D341Med (cell line): Measurements from ENCODE around the gene POLQ.
A peak's percentile ranks its signal among the peaks of the same experiment; 100 is the strongest.
"Not testable (repeated sequence)": the region's sequence is repeated elsewhere in the genome, so short reads cannot be mapped to it uniquely, and the experiment has no call there.

ENCODE experiments used
- DNase-seq: peaks from one replicate; pipeline ENCODE4 v3.0.0; 2012; ENCODE audit warnings: low spot score

The POLQ gene

GRCh38 chr3:121508389-121508788, 37.4 kb downstream of the POLQ start:
- DNase-seq: no peak

- no peak for DNase-seq
These were observed 40.5 kb downstream of the POLQ start for GRCh38 chr3:121505256-121505655.

GRCh38 chr3:121504618-121505017, 41.2 kb downstream of the POLQ start:
- DNase-seq: no peak

GRCh38 chr3:121496786-121497185, 49.0 kb downstream of the POLQ start:
- no peak for DNase-seq

- DNase-seq: peak; percentile 25
These were observed 52.4 kb downstream of the POLQ start for GRCh38 chr3:121493431-121493830.

GRCh38 chr3:121491683-121492320, 54.0 kb downstream of the POLQ start:
- no peak for DNase-seq

GRCh38 chr3:121490161-121490560, 55.6 kb downstream of the POLQ start:
- no peak for DNase-seq

GRCh38 chr3:121488628-121489027, 57.2 kb downstream of the POLQ start:
- no peak for DNase-seq

GRCh38 chr3:121483290-121483689, 62.5 kb downstream of the POLQ start:
- no peak for DNase-seq

- DNase-seq: no peak
These were observed 63.1 kb downstream of the POLQ start for GRCh38 chr3:121482660-121483059.

GRCh38 chr3:121481106-121481880, 64.5 kb downstream of the POLQ start:
- no peak for DNase-seq

GRCh38 chr3:121477589-121477988, 68.2 kb downstream of the POLQ start:
- DNase-seq: no peak

- DNase-seq: no peak
These were observed 72.8 kb downstream of the POLQ start for GRCh38 chr3:121473001-121473400.

- DNase-seq: no peak
These were observed 78.7 kb downstream of the POLQ start for GRCh38 chr3:121467085-121467484.

- no peak for DNase-seq
These were observed 82.0 kb downstream of the POLQ start for GRCh38 chr3:121463745-121464144.

- DNase-seq: no peak
These were observed 83.2 kb downstream of the POLQ start for GRCh38 chr3:121462565-121462964.

- DNase-seq: not testable (repeated sequence)
These were observed 94.0 kb downstream of the POLQ start for GRCh38 chr3:121451752-121452151.

GRCh38 chr3:121443456-121443855, 102.3 kb downstream of the POLQ start:
- DNase-seq: no peak

GRCh38 chr3:121436641-121437040, 109.1 kb downstream of the POLQ start:
- no peak for DNase-seq

GRCh38 chr3:121436074-121436473, 109.7 kb downstream of the POLQ start:
- no peak for DNase-seq

GRCh38 chr3:121431726-121432517, 113.9 kb downstream of the POLQ start:
- no peak for DNase-seq

GRCh38 chr3:121430664-121431215, 115.0 kb downstream of the POLQ start:
- DNase-seq: no peak

- no peak for DNase-seq
These were observed 121.2 kb downstream of the POLQ start for GRCh38 chr3:121424549-121424948.
